GM12878 (cell line): ENCODE data around the gene MYO3B.

ENCODE experiments used
- CTCF ChIP-seq, 3 experiments: IDR thresholded peaks in 2 of 3; conservative IDR thresholded peaks in 1 of 3; 2 replicates each; pipeline ENCODE4 v1.5.1; 2011; ENCODE audit warnings: low read depth in 3 of 3, low read length in 3 of 3, mild to moderate bottlenecking in 3 of 3, control low read depth in 2 of 3, moderate library complexity in 2 of 3, inconsistent platforms in 1 of 3, mixed read lengths in 1 of 3; ENCODE audit not compliant: control insufficient read depth in 2 of 3, insufficient read depth in 1 of 3; ENCODE audit errors: extremely low read depth in 1 of 3
- MXI1 ChIP-seq: fragments of 150-350 bp; IDR thresholded peaks from 2 replicates; pipeline ENCODE4 v1.6.1; 2011; ENCODE audit warnings: low read depth, mild to moderate bottlenecking, inconsistent platforms, low read length, improper control_type of control experiment
- SIN3A ChIP-seq: IDR thresholded peaks from 2 replicates; pipeline ENCODE4 v1.6.1; 2012; ENCODE audit warnings: low read depth, low read length, improper control_type of control experiment
- TARDBP ChIP-seq: IDR thresholded peaks from 2 replicates; pipeline ENCODE4 v1.6.1; 2016; ENCODE audit warnings: borderline replicate concordance
- ZNF592 ChIP-seq: fragments of 450-650 bp; IDR thresholded peaks from 2 replicates; pipeline ENCODE4 v1.6.1; 2017; ENCODE audit warnings: mild to moderate bottlenecking, moderate library complexity

GRCh38 chr2:170291474-170291873 lies 113.5 kb downstream of the MYO3B start:
- TF ChIP-seq CTCF (IDR thresholded peaks at IDR 0.05 in 2 of 3, conservative IDR thresholded peaks at IDR 0.05 in 1 of 3; ENCODE audit: control insufficient read depth in 2 of 3, extremely low read depth in 1 of 3, insufficient read depth in 1 of 3, low read depth in 3 of 3, low read length in 3 of 3) (no peak), MXI1 (no peak), TARDBP (no peak), SIN3A (no peak), ZNF592 (no peak)
